ENCODE measurements around the gene GALNT14.

GRCh38 chr2:30949435-30949834 lies 188.8 kb downstream of the GALNT14 start:
- no peak for TF ChIP-seq CTCF (IDR thresholded peaks at IDR 0.05)
- TF ChIP-seq ZFX (IDR thresholded peaks at IDR 0.05; ENCODE audit: borderline replicate concordance): no peak

All from 22Rv1 (cell line).